Testis (tissue), 3 donors: Measurements from ENCODE around the gene PIRT. TPM values are rescaled to one million over a fixed set of nuclear protein-coding genes. Genes with fewer than 3 reads are reported as not detected.

ENCODE experiments used
- DNase-seq: peaks from one replicate; pipeline ENCODE4 v3.0.0-alpha.2; 2019
- H3K27ac ChIP-seq, 2 donors: fragments of 200-600 bp; sonication (generic); one replicate each; pipeline ENCODE4 v1.5.1; 2019
- H3K27me3 ChIP-seq: fragments of 200-600 bp; sonication (generic); one replicate; pipeline ENCODE4 v1.5.1; 2019
- H3K36me3 ChIP-seq: fragments of 200-600 bp; sonication (generic); one replicate; pipeline ENCODE4 v1.5.1; 2017; ENCODE audit warnings: low read depth; ENCODE audit errors: missing control alignments
- H3K4me1 ChIP-seq: fragments of 200-600 bp; sonication (generic); one replicate; pipeline ENCODE4 v1.5.1; 2019
- H3K4me3 ChIP-seq, 2 donors: fragments of 200-600 bp; sonication (generic); one replicate each; pipeline ENCODE4 v1.5.1; 2017 to 2019
- H3K9me3 ChIP-seq: fragments of 200-600 bp; sonication (generic); one replicate; pipeline ENCODE4 v1.5.1; 2017
- POLR2A ChIP-seq: fragments of 450-650 bp; IDR thresholded peaks from one replicate; pipeline ENCODE4 v1.6.1; 2017; ENCODE audit warnings: antibody characterized with exemption, mild to moderate bottlenecking, moderate library complexity
- WGBS, 2 donors: methylation state at CpG; one replicate each; pipeline ENCODE4 v1.1.5; 2018; 5-methylcytosine and 5-hydroxymethylcytosine counted together
- intact Hi-C: fragments of 100-400 bp; cut with DNase I; formaldehyde crosslinking; loops from one replicate; pipeline ENCODE4 v1.15.1; 2023; ENCODE audit warnings: low total_unique reads
- polyA plus RNA-seq: library from polyadenylated mRNA; stranded (reverse); fragments of 350-450 nt; fragmentation: Illumina TruSeq; extraction: RNeasy Lipid Tissue Mini Kit (QIAGEN cat#74804); gene quantifications from one replicate; pipeline ENCODE4 v1.2.3, GENCODE V29; 2014; ENCODE audit warnings: low read depth, low replicate concordance; ENCODE audit not compliant: insufficient read depth
- total RNA-seq, 2 donors: library from RNA; depleted of rRNA; stranded (reverse); fragments of >200 nt; gene quantifications; one replicate each; pipeline ENCODE4 v1.2.3, GENCODE V29; 2016
- TF ChIP-seq, protein P1 (sequence below), 3 experiments: fragments of 450-650 bp in 2 of 3; fragments of 200-600 bp in 1 of 3; sonication (generic) in 1 of 3; IDR thresholded peaks; one replicate each; pipeline ENCODE4 v1.5.1; 2016 to 2019; ENCODE audit warnings: antibody characterized with exemption in 3 of 3, mild to moderate bottlenecking in 2 of 3, moderate library complexity in 1 of 3

Gene PIRT
- total and polyA plus RNA-seq, 3 donors from 2014 or later = 0.08 to 0.37 (median 0.18) TPM

DNA sequence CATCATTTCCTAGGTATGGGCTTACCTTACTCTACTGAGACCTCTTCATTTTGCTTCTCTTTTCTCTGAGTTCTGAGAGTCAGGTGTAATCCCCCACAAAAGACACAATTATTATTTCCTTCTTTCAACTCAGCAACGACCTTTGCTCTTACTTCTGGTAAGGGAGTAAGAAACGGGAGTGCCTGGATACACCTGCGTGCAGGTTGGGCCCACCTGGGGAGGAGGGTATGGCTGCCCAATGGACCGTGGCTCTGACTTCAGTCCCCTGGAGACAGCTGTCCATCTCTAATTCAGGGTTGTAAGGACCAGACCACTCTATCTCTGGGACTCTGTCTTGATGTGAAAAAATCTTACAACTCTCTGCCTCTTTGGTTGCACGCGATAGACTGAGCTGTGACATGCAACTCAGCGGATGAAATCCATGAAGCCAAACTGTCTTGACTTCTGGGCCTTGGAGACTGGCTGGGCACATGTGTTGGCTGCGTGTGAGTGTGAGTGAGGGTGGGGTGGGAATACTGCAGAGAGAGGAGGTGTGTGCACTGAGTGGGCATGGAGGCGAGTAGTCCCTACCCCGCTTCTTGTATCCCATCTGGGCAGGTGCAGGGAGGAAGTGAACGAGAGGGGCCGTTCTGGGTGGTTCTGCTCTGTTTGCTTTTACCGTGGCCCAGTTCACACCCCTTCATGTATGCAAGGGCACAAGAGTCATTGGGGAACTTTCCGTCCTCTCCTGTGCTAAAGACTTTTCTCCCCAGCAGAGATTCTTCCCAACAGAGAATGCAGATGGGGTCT lies 35.2 kb downstream of the PIRT start:
- H3K27ac ChIP-seq = no peak overlapping the region
- intact Hi-C loops = no loop called here
- WGBS, 2 donors = 92% methylated on average over 11 to 14 of the region's 14 CpGs
- no peaks in the 10 kb centered on the region for H3K36me3 ChIP-seq
- DNase-seq = no peak
- H3K9me3 ChIP-seq = no peaks in the 10 kb centered on the region
- H3K4me1 ChIP-seq = peaks cover 17% of the 10 kb centered on the region
- H3K4me3 ChIP-seq = no peak overlapping the region
- H3K27me3 ChIP-seq = no peaks in the 10 kb centered on the region
- no peak for TF ChIP-seq POLR2A
- TF ChIP-seq, protein P1, sequence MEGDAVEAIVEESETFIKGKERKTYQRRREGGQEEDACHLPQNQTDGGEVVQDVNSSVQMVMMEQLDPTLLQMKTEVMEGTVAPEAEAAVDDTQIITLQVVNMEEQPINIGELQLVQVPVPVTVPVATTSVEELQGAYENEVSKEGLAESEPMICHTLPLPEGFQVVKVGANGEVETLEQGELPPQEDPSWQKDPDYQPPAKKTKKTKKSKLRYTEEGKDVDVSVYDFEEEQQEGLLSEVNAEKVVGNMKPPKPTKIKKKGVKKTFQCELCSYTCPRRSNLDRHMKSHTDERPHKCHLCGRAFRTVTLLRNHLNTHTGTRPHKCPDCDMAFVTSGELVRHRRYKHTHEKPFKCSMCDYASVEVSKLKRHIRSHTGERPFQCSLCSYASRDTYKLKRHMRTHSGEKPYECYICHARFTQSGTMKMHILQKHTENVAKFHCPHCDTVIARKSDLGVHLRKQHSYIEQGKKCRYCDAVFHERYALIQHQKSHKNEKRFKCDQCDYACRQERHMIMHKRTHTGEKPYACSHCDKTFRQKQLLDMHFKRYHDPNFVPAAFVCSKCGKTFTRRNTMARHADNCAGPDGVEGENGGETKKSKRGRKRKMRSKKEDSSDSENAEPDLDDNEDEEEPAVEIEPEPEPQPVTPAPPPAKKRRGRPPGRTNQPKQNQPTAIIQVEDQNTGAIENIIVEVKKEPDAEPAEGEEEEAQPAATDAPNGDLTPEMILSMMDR (IDR thresholded peaks at IDR 0.05) = no peak

DNA sequence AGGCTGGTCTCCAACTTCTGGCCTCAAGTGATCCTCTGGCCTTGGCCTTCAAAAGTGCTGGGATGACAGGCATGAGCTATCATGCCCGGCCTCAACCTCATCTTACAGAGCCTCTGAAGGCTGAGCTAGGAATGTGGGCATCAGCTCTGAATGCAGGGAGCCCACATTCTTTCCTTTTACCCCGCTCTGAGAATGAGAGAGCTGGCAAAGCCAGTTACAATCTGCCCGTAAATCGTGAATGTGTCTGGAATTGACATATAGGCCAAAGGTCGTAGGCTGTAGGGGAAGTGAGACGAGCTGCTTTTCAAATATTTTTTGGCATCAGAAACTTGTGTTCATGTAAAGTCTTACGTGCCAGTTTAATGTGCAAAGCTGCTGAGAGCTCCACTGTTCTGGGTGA lies 38.5 kb downstream of the PIRT start:
- Histone ChIP-seq H3K27ac (no peak overlapping the region), H3K4me3 (no peak overlapping the region), H3K9me3 (no peaks in the 10 kb centered on the region), H3K36me3 (no peaks in the 10 kb centered on the region), H3K4me1 (peaks cover 21% of the 10 kb centered on the region), H3K27me3 (no peaks in the 10 kb centered on the region)
- intact Hi-C loops = no loop called here
- no peak for TF ChIP-seq POLR2A
- TF ChIP-seq, protein P1 (IDR thresholded peaks at IDR 0.05) = no peak
- WGBS, 2 donors = 56 to 58% methylated on average over 7 of the region's 7 CpGs
- no peak for DNase-seq

DNA sequence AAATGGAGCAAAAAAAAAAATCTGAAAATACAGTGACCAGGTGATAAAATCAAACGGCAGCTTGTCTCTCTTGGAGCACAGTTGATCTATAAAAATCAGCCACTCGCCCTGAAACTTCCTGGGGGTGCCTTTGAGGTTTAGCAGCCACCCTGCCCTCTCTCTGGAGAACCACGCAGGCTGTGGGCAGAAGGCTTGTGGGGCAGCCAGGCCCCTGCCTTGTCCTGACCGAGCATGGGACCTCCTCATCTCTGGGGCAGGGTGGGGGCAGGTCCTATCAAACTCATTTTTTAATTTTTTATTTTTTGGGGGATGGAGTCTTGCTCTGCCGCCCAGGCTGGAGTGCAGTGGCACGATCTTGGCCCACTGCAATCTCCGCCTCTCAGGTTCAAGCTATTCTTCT lies 39.0 kb downstream of the PIRT start:
- Histone ChIP-seq H3K27me3 (no peaks in the 10 kb centered on the region), H3K9me3 (no peaks in the 10 kb centered on the region), H3K36me3 (no peaks in the 10 kb centered on the region), H3K4me1 (peaks cover 21% of the 10 kb centered on the region), H3K4me3 (no peak overlapping the region), H3K27ac (no peak overlapping the region)
- intact Hi-C loops = no loop called here
- TF ChIP-seq, protein P1 (IDR thresholded peaks at IDR 0.05) = no peak
- no peak for TF ChIP-seq POLR2A
- WGBS, 2 donors = 73 to 81% methylated on average over 7 of the region's 7 CpGs
- no peak for DNase-seq

DNA sequence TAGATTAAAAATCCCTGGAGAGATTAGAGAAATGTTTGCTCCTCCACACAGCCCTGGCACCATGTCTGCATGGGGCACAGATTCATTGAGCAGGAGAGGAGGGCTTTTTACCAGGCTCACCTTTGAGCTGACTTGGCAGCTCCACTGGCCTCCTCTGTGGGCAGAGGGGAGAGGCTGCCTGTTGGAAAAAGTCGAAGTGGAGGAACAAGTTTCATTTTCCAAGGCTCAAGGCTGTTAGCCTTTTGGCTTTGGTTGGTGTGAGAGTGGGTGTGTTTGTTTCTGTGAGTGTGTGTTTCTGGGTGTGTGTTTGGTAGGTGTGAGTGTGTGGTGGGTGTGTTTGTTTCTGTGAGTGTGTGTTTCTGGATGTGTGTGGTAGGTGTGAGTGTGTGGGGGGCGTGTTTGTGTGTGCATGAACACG lies 39.5 kb downstream of the PIRT start:
- intact Hi-C loops = no loop called here
- Histone ChIP-seq H3K27ac (peak overlapping the region in 1 of 2 donors; percentile 25), H3K4me1 (peaks cover 21% of the 10 kb centered on the region), H3K27me3 (no peaks in the 10 kb centered on the region), H3K9me3 (no peaks in the 10 kb centered on the region), H3K36me3 (no peaks in the 10 kb centered on the region), H3K4me3 (no peak overlapping the region)
- DNase-seq = no peak
- 41 to 51% methylated on average over 3 of the region's 3 CpGs for WGBS, 2 donors
- TF ChIP-seq, protein P1 (IDR thresholded peaks at IDR 0.05) = no peak
- TF ChIP-seq POLR2A = no peak
